Stimulated activated naive B cell treated with anti-CD40 and anti-IgM and Interleukin-4, amounts not matched to agents 10 μg/mL and 1 μg/mL and 100 μg/mL, for 72 hours (primary cell): ENCODE data around the gene SPAG9.

ENCODE experiments used
- ATAC-seq, 2 donors: fragments of 150-1000 bp; cut with Tn5 transposase; replicated peaks; 2 replicates each; pipeline ENCODE4 v1.10.0; 2021; ENCODE audit warnings: moderate library complexity in 1 of 2
- DNase-seq: peaks from one replicate; pipeline ENCODE4 v3.0.0; 2021
- H3K27ac Mint-ChIP-seq: one replicate; pipeline ENCODE4 v1.8.0; 2022; ENCODE audit warnings: mild to moderate bottlenecking, mixed read lengths
- H3K27me3 Mint-ChIP-seq, 2 donors: one replicate each; pipeline ENCODE4 v1.8.0; 2022; ENCODE audit warnings: mixed read lengths in 2 of 2
- H3K36me3 Mint-ChIP-seq, 2 donors: one replicate each; pipeline ENCODE4 v1.8.0; 2022; ENCODE audit warnings: mixed read lengths in 2 of 2, mild to moderate bottlenecking in 1 of 2
- H3K4me1 Mint-ChIP-seq, 2 donors: one replicate each; pipeline ENCODE4 v1.8.0; 2022; ENCODE audit warnings: mixed read lengths in 2 of 2, mild to moderate bottlenecking in 1 of 2
- H3K4me3 Mint-ChIP-seq, 2 donors: one replicate each; pipeline ENCODE4 v1.8.0; 2022; ENCODE audit warnings: mild to moderate bottlenecking in 2 of 2, mixed read lengths in 2 of 2, moderate library complexity in 1 of 2
- H3K9me3 Mint-ChIP-seq, 2 donors: one replicate each; pipeline ENCODE4 v1.8.0; 2022; ENCODE audit warnings: mixed read lengths in 2 of 2, mild to moderate bottlenecking in 1 of 2

The SPAG9 gene, protein sequence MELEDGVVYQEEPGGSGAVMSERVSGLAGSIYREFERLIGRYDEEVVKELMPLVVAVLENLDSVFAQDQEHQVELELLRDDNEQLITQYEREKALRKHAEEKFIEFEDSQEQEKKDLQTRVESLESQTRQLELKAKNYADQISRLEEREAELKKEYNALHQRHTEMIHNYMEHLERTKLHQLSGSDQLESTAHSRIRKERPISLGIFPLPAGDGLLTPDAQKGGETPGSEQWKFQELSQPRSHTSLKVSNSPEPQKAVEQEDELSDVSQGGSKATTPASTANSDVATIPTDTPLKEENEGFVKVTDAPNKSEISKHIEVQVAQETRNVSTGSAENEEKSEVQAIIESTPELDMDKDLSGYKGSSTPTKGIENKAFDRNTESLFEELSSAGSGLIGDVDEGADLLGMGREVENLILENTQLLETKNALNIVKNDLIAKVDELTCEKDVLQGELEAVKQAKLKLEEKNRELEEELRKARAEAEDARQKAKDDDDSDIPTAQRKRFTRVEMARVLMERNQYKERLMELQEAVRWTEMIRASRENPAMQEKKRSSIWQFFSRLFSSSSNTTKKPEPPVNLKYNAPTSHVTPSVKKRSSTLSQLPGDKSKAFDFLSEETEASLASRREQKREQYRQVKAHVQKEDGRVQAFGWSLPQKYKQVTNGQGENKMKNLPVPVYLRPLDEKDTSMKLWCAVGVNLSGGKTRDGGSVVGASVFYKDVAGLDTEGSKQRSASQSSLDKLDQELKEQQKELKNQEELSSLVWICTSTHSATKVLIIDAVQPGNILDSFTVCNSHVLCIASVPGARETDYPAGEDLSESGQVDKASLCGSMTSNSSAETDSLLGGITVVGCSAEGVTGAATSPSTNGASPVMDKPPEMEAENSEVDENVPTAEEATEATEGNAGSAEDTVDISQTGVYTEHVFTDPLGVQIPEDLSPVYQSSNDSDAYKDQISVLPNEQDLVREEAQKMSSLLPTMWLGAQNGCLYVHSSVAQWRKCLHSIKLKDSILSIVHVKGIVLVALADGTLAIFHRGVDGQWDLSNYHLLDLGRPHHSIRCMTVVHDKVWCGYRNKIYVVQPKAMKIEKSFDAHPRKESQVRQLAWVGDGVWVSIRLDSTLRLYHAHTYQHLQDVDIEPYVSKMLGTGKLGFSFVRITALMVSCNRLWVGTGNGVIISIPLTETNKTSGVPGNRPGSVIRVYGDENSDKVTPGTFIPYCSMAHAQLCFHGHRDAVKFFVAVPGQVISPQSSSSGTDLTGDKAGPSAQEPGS (N-terminal part only)

GRCh38 chr17:51120739-51121619 lies at the start of gene SPAG9:
SPAG9 (minus strand) TSS chr17:51120868; CDS start chr17:51120656, 212 bp downstream.
- Mint-ChIP-seq H3K36me3 (no peaks in the 10 kb centered on the region), H3K27ac (peak within 1 kb of the TSS; percentile 100), H3K27me3 (no peaks in the 10 kb centered on the region), H3K4me1 (peaks cover 28 to 59% of the 10 kb centered on the region in 2 donors), H3K4me3 (peak within 1 kb of the TSS; percentile 97 to 99), H3K9me3 (no peaks in the 10 kb centered on the region)
- ATAC-seq (peak; percentile 80 to 87), DNase-seq (peak; percentile 91)

- H3K36me3 Mint-ChIP-seq: peaks cover 29 to 56% of the 10 kb centered on the region in 2 donors
- no peaks in the 10 kb centered on the region for H3K9me3 Mint-ChIP-seq
- ATAC-seq (no peak), DNase-seq (no peak)
- H3K4me3 Mint-ChIP-seq: peak overlapping the region in 1 of 2 donors; percentile 25
- peaks cover 27 to 36% of the 10 kb centered on the region in 2 donors for H3K4me1 Mint-ChIP-seq
- H3K27ac Mint-ChIP-seq: no peak overlapping the region
- H3K27me3 Mint-ChIP-seq: no peaks in the 10 kb centered on the region
These were observed 48.7 kb upstream of the SPAG9 start for GRCh38 chr17:51169340-51169739.

DNA sequence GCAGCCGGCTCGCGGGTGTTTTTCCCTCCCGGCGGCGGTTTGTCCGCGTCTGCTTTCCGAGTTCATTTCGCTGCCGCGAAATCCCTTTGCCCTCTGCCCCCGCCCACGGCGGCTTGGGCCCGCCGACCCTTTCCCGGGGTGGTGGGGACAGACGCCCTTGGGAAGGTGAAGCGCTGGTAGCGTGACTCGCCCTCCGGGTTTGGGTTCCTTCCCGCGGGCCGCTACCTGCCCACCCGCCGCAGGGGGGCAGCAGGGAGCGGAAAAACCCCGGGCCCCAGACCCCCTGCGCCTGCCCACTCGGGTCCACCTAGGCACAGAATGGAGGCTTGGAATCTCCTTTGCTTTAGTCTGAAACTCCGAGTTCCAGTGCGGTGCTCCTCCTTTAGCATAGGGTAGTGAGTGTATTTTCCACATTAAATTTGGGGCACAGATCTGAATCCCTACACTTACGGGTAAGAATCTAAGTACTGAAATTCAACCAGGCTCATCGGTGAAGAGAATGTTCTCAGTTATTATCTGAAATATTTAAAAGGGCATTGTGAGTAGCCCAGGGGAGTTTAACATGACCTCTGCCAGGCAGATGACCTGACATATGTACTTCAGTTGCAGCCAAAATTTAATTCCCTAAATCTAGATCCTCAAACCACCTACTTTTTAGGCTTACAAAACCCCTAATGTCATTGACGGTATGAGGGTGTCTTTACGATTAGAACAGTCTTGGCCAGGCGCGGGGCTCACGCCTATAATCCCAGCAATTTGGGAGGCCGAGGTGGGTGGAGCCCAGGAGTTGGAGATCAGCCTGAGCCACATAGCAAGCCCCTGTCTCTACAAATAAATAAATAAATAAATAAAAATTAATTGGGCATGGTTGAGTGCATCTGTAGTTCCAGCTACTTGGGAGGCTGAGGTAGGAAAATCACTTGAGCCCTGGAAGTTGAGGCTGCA lies 46.6 kb upstream of the SPAG9 start:
- no peaks in the 10 kb centered on the region for H3K27me3 Mint-ChIP-seq
- peak overlapping the region; percentile 87 to 89 for H3K4me3 Mint-ChIP-seq
- H3K27ac Mint-ChIP-seq: peak overlapping the region; percentile 98
- no peaks in the 10 kb centered on the region for H3K9me3 Mint-ChIP-seq
- DNase-seq (peak; percentile 65), ATAC-seq (peak; percentile 61 to 63)
- H3K36me3 Mint-ChIP-seq: peaks cover 42 to 62% of the 10 kb centered on the region in 2 donors
- H3K4me1 Mint-ChIP-seq: peaks cover 27 to 36% of the 10 kb centered on the region in 2 donors

GRCh38 chr17:51166198-51166986 lies 45.7 kb upstream of the SPAG9 start, which contains the start of gene NME2:
NME2 (plus strand) TSS chr17:51166411; CDS start chr17:51166831, 420 bp downstream.
- DNase-seq (peak; percentile 81), ATAC-seq (peak; percentile 86 to 92)
- H3K9me3 Mint-ChIP-seq: no peaks in the 10 kb centered on the region
- no peaks in the 10 kb centered on the region for H3K27me3 Mint-ChIP-seq
- peak within 1 kb of the TSS; percentile 98 for H3K27ac Mint-ChIP-seq
- peaks cover 27 to 36% of the 10 kb centered on the region in 2 donors for H3K4me1 Mint-ChIP-seq
- peaks cover 48 to 67% of the 10 kb centered on the region in 2 donors for H3K36me3 Mint-ChIP-seq
- H3K4me3 Mint-ChIP-seq: peak within 1 kb of the TSS; percentile 87 to 89

DNA sequence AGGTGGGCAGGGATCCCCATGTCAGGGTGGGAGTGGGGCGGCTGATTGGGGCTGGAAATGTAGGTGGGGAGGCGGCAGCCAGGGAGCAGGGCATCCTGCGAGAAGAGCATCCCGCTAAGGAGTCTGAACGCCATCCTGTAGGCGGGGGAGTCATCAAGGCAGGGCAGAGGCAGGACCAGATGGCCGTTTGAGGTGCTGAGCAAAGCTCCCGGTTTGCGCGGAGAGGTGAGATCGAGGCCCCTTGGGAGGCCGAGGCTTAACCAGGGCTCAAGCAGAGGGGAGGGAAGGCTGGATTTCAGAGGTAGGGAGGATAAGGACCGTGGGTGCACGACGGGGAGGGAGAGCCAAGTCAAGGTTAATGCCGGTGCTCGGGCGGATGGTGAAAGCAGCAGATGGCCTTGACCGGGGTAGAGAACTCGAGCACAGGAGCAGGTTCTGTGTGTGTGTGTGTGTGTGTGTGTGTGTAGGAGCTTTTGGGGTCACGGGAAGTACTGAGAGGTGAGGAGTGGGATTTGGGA lies 45.1 kb upstream of the SPAG9 start:
- Mint-ChIP-seq H3K4me1 (peaks cover 27 to 36% of the 10 kb centered on the region in 2 donors), H3K4me3 (peak overlapping the region; percentile 87 to 89), H3K27me3 (no peaks in the 10 kb centered on the region), H3K36me3 (peaks cover 49 to 67% of the 10 kb centered on the region in 2 donors), H3K27ac (peak overlapping the region; percentile 94), H3K9me3 (no peaks in the 10 kb centered on the region)
- DNase-seq (peak; percentile 5), ATAC-seq (peak; percentile 43 to 47)

GRCh38 chr17:51164911-51165679 lies 44.4 kb upstream of the SPAG9 start:
- Mint-ChIP-seq H3K27me3 (no peaks in the 10 kb centered on the region), H3K27ac (peak overlapping the region; percentile 94), H3K9me3 (no peaks in the 10 kb centered on the region), H3K36me3 (peaks cover 53 to 70% of the 10 kb centered on the region in 2 donors), H3K4me3 (peak overlapping the region; percentile 87 to 89), H3K4me1 (peaks cover 27 to 36% of the 10 kb centered on the region in 2 donors)
- DNase-seq (no peak), ATAC-seq (no peak)

GRCh38 chr17:51161541-51161940 lies 40.9 kb upstream of the SPAG9 start:
- DNase-seq (no peak), ATAC-seq (no peak)
- H3K27me3 Mint-ChIP-seq: no peaks in the 10 kb centered on the region
- H3K4me3 Mint-ChIP-seq: no peak overlapping the region
- no peaks in the 10 kb centered on the region for H3K9me3 Mint-ChIP-seq
- peaks cover 46 to 68% of the 10 kb centered on the region in 2 donors for H3K36me3 Mint-ChIP-seq
- peaks cover 13 to 19% of the 10 kb centered on the region in 2 donors for H3K4me1 Mint-ChIP-seq
- H3K27ac Mint-ChIP-seq: no peak overlapping the region

DNA sequence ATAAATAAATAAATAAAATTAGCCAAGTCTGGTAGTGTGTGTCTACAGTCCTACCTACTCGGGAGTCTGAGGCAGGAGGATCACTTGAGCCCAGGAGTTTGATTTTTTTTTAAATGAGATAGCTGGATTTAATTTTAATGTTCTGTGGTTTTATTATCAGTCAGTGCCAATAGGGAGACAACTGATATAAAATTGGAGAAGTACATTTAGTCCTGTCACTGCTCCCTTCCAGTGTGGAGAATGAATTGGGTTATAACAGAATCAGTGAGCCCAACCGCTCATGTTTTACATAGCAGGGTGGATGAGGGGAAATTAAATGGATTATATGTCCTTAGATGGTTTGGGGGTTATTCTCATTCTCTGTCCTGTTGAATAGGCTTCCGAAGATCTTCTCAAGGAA lies 38.9 kb upstream of the SPAG9 start:
- ATAC-seq (no peak), DNase-seq (no peak)
- Mint-ChIP-seq H3K27ac (no peak overlapping the region), H3K9me3 (no peaks in the 10 kb centered on the region), H3K27me3 (no peaks in the 10 kb centered on the region), H3K4me1 (peaks cover 0 to 13% of the 10 kb centered on the region in 2 donors), H3K4me3 (no peak overlapping the region), H3K36me3 (peaks cover 48 to 62% of the 10 kb centered on the region in 2 donors)

DNA sequence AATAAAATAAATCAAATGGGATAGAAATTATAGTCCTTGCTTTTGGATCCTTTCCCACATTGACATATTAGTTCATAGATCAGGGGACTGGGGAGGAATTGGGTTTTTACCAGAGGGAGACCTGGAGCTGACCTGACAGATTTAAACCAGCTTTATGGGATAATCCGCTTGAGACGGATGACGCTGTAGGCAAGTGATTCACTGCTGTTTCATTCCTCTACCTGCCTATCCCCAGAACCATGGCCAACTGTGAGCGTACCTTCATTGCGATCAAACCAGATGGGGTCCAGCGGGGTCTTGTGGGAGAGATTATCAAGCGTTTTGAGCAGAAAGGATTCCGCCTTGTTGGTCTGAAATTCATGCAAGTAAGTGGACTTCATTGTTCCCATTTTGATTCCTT lies 34.7 kb upstream of the SPAG9 start:
- ATAC-seq (no peak), DNase-seq (no peak)
- Mint-ChIP-seq H3K9me3 (no peaks in the 10 kb centered on the region), H3K36me3 (peaks cover 18 to 30% of the 10 kb centered on the region in 2 donors), H3K27ac (no peak overlapping the region), H3K27me3 (no peaks in the 10 kb centered on the region), H3K4me1 (peaks cover 0 to 14% of the 10 kb centered on the region in 2 donors), H3K4me3 (peak overlapping the region in 1 of 2 donors; percentile 17)

- no peaks in the 10 kb centered on the region for H3K27me3 Mint-ChIP-seq
- H3K4me3 Mint-ChIP-seq: no peak overlapping the region
- H3K9me3 Mint-ChIP-seq: no peaks in the 10 kb centered on the region
- peaks cover 13 to 22% of the 10 kb centered on the region in 2 donors for H3K36me3 Mint-ChIP-seq
- ATAC-seq (no peak), DNase-seq (no peak)
- H3K4me1 Mint-ChIP-seq: peaks cover 0 to 14% of the 10 kb centered on the region in 2 donors
- H3K27ac Mint-ChIP-seq: no peak overlapping the region
These were observed 33.5 kb upstream of the SPAG9 start for GRCh38 chr17:51154176-51154575.
